HAP-1 (cell line): ENCODE measurements around the gene AKR1E2.

Source experiments
- DNase-seq, 2 experiments: peaks; one replicate each; pipeline ENCODE4 v3.0.0-alpha.2; 2016 to 2020; ENCODE audit warnings: low spot score in 2 of 2
- H3K27me3 ChIP-seq: fragments of 250-450 bp; sonication (Bioruptor Pico); 2 replicates; pipeline ENCODE4 v1.5.1; 2020; ENCODE audit warnings: low read depth, mild to moderate bottlenecking, moderate library complexity
- H3K36me3 ChIP-seq: fragments of 250-450 bp; sonication (Bioruptor Pico); replicated peaks from 2 replicates; pipeline ENCODE4 v1.5.1; 2020; ENCODE audit warnings: mild to moderate bottlenecking
- H3K4me1 ChIP-seq: fragments of 250-450 bp; sonication (Bioruptor Pico); 2 replicates; pipeline ENCODE4 v1.5.1; 2020; ENCODE audit warnings: mild to moderate bottlenecking
- H3K4me3 ChIP-seq: fragments of 250-450 bp; sonication (Bioruptor Pico); 2 replicates; pipeline ENCODE4 v1.5.1; 2020; ENCODE audit warnings: mild to moderate bottlenecking, moderate library complexity
- H3K9me3 ChIP-seq: fragments of 250-450 bp; sonication (Bioruptor Pico); 2 replicates; pipeline ENCODE4 v1.5.1; 2020; ENCODE audit warnings: mild to moderate bottlenecking, moderate library complexity
- in situ Hi-C: fragments of 300-500 bp; cut with MboI; formaldehyde crosslinking; loops from 3 replicates; pipeline ENCODE4 v1.14.3; 2020; ENCODE audit warnings: low sequenced_read_pairs, inconsistent platforms, mixed read lengths

AKR1E2 gene

DNA sequence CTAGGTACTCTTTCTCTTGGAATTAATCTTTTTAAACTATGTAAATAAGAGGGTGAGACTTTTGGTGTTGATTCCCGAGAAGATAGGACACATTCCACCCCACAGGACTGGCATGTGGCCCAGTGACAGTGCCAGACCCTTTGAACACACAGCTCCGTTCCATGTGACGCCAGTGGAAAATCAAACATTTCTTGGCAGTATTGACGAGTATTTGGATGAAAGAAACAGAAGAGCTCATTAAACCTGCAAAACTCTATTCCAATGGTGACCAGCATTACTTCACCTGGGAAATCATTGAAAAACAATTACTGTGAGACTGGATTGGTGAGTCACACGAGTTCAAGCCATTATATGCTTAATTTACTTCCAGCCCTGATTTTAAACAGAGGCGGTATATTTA is 25.8 kb downstream of the AKR1E2 start:
- peaks cover 7% of the 10 kb centered on the region; the same call in 1 of the 2 replicates for H3K4me1 ChIP-seq
- in situ Hi-C loops = no loop called here
- DNase-seq = no peak

DNA sequence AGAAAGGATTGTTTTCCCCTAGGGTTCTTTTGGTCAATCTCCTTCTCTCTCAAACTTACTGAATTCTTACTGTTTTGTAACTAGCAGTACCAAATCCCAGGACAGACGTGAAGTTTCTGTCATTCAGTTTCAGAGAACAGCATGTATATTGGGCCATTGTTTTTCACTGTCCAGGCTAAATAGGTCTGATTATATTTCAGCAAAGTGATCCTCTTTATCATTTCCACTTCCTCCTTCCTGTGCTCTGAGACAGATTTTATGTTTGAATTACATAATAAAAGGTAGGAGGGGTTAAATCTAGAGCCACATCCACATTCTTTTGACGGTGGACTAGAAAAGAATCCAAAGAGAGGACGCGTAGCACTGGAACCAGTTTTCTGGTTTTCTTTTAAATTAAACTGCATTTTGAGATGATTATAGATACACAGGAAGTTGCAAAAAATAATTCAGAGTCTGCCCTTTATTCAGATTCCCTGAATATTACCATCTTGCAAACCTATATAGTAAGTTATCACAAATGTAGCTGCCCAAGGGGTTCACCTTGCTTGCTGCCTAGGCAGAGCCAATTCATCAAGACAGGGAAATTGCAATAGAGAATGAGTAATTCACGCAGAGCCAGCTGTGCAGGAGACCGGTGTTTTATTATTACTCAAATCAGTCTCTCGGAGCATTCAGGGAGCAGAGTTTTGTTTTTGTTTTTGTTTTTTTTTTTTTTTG is 40.1 kb downstream of the AKR1E2 start:
- H3K36me3 ChIP-seq = no peaks in the 10 kb centered on the region
- H3K27me3 ChIP-seq = no peaks in the 10 kb centered on the region
- no peak overlapping the region for H3K4me3 ChIP-seq
- H3K4me1 ChIP-seq = no peaks in the 10 kb centered on the region
- in situ Hi-C loops = no loop called here
- H3K9me3 ChIP-seq = no peaks in the 10 kb centered on the region
- no peak for DNase-seq

More for the DNA sequence above, 25.8 kb downstream of the AKR1E2 start:
- no peaks in the 10 kb centered on the region for H3K9me3 ChIP-seq
- no peak overlapping the region for H3K4me3 ChIP-seq
- H3K27me3 ChIP-seq = no peaks in the 10 kb centered on the region
- no peaks in the 10 kb centered on the region for H3K36me3 ChIP-seq

DNA sequence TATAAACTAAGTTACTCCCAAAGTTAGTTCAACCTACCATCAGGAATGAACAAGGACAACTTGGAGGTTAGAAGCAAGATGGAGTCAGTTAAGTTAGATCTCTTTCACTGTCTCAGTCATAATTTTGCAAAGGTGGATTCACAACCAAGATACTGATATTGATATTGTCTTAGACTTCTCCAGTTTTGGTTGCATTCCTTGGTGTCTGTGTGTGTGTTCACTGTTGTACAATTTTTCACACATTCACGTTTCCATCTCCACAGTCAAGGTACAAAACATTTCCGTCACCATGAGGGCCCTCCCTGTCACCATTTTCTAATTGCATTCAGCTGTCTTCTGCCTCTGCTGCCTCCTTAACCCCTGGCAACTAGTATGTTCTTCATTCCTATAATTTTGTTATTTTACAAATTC is 41.1 kb downstream of the AKR1E2 start:
- Histone ChIP-seq H3K9me3 (no peaks in the 10 kb centered on the region), H3K4me3 (no peak overlapping the region), H3K27me3 (no peaks in the 10 kb centered on the region), H3K36me3 (no peaks in the 10 kb centered on the region), H3K4me1 (no peaks in the 10 kb centered on the region)
- in situ Hi-C loops = no loop called here
- no peak for DNase-seq

DNA sequence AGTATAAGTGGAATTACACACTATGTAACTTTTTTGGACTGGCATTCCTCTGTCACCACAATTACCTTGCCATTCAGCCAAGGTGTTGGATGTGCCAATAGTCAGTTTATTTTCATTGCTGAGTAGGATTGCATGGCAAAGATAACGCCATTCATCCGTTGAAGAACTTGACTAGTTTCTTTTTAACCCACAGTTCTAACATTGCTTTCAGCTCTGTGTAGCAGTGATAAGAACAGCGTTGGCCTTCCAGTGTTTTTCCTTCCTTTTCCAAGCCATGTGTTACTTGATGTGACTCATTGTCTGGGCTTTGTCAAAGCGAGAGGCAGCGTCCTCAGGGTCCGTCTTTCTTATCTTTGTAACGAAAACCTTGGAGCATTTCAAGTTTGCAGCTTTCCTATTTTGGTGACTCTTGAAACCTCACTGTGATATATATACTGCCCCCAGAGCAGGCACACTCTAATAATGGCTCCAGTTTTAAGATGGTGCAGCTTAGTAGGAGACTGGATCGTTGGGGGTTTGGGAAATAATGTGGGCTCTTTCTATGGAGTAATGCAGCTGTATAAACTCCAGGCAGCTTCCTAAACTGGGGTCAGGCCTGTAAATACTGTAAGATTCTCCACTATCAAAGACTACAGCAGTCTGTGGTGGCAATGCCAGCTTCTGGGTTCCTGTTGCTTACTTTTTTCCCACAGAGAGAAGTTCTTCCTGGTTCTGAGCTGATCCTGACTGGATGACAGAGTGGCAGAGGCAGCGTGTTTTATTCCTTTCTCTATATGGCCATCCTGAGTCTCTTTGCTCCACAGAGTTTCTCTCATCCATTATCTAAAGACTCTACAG is 41.7 kb downstream of the AKR1E2 start:
- Histone ChIP-seq H3K36me3 (no peaks in the 10 kb centered on the region), H3K4me3 (no peak overlapping the region), H3K9me3 (no peaks in the 10 kb centered on the region), H3K27me3 (no peaks in the 10 kb centered on the region), H3K4me1 (no peaks in the 10 kb centered on the region; the same call in 1 of the 2 replicates)
- no peak for DNase-seq
- in situ Hi-C loops = no loop called here

DNA sequence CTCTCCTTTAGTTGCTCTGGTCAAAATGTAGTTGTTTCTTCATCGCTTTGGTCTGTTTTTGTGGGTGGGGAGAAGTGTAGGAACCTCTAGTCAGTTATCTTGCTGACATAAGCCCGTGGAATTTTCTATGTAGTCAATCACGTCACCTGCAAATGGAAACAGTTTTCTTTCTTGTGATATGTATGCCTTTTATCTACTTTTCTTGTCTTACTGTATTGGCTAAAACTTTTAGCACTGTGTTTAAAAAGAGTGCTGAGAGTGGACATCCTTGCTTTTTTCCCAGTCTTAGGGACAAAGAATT is 42.3 kb downstream of the AKR1E2 start:
- no peaks in the 10 kb centered on the region for H3K27me3 ChIP-seq
- H3K9me3 ChIP-seq = no peaks in the 10 kb centered on the region
- H3K4me1 ChIP-seq = no peaks in the 10 kb centered on the region; the same call in 1 of the 2 replicates
- in situ Hi-C loops = no loop called here
- H3K4me3 ChIP-seq = no peak overlapping the region
- DNase-seq = no peak
- H3K36me3 ChIP-seq = no peaks in the 10 kb centered on the region

GRCh38 chr10:4882704-4883078 is 56.7 kb downstream of the AKR1E2 start:
- no peak for DNase-seq
- Histone ChIP-seq H3K9me3 (no peaks in the 10 kb centered on the region), H3K36me3 (no peaks in the 10 kb centered on the region), H3K4me1 (no peaks in the 10 kb centered on the region), H3K27me3 (no peaks in the 10 kb centered on the region), H3K4me3 (no peak overlapping the region)
- in situ Hi-C loops = no loop called here

DNA sequence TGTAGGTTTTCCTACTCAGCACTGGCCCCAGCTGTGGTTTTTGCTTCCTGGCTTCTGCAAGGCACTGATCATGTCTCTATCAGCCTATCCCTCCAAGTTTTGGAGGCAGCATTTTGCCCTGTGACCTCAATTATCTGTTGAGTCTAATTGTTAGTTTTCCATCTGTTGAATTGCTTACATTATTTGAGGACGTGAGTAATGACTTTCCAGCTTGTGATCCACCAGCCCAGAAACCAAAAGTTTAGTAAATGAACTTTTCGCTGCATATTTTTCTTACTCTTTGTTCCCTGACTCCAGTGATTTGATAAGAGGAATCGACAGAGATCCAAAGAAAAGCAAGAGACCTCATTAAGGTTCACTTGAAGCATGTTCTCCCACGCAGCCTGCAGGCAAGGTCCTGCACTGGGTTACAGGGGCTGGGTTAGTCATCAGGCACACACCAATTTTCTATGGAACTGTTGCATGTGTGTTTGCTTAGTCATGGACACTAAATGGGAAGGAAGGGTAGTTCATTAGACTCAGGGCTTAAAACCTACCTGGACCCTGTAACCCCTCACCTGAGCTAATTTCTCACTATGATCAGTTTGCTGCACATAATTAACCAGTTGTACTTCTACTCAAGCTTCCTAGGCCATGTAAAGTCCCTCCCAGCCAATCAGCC is 57.2 kb downstream of the AKR1E2 start:
- DNase-seq = no peak
- Histone ChIP-seq H3K4me1 (no peaks in the 10 kb centered on the region), H3K4me3 (no peak overlapping the region), H3K9me3 (no peaks in the 10 kb centered on the region), H3K27me3 (no peaks in the 10 kb centered on the region), H3K36me3 (no peaks in the 10 kb centered on the region)
- in situ Hi-C loops = no loop called here

DNA sequence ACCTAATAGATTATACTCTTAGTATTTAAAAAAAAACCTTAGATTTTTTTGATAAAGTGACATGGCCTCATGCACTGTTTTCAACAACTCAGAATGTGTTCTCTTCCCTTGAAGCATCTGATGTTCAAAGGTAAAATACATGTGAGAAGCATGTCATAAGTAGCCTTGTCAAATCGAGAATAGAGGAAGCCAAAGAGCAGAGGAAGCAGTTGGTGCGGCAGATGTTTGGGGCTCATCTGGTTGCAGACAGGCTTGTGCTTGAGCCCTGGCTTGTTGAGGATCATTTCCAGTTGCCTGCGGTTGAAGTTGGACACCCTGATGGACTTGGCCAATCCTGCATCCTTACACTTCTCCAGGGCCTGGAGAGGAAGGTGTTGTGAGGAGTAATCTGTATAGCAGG is 59.2 kb downstream of the AKR1E2 start:
- Histone ChIP-seq H3K4me3 (no peak overlapping the region), H3K4me1 (no peaks in the 10 kb centered on the region), H3K36me3 (no peaks in the 10 kb centered on the region), H3K27me3 (no peaks in the 10 kb centered on the region), H3K9me3 (no peaks in the 10 kb centered on the region)
- no peak for DNase-seq
- in situ Hi-C loops = no loop called here

DNA sequence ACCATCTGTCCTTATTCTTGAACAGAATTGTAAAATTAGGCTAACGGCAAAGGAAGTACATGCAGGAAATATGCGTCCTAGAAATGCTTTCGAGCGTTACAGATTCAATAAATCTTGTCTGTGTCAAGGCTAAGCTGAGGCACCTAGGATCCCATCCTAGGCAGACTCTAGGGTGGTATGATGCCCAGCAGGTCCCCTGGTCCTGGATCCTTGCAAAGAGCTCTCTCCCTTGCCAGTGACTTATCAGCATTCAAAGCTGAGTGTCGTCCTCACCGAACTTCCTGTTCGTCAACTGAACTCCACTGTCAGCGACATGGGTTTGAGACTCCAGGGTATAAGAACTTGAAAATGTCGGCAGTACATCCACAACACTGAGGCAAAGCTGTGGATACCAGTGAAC is 61.5 kb downstream of the AKR1E2 start:
- DNase-seq = no peak
- H3K4me1 ChIP-seq = no peaks in the 10 kb centered on the region
- H3K27me3 ChIP-seq = no peaks in the 10 kb centered on the region
- H3K9me3 ChIP-seq = no peaks in the 10 kb centered on the region
- in situ Hi-C loops = no loop called here
- no peak overlapping the region for H3K4me3 ChIP-seq
- no peaks in the 10 kb centered on the region for H3K36me3 ChIP-seq

- Histone ChIP-seq H3K9me3 (no peaks in the 10 kb centered on the region), H3K27me3 (no peaks in the 10 kb centered on the region), H3K4me3 (no peak overlapping the region), H3K4me1 (no peaks in the 10 kb centered on the region), H3K36me3 (no peaks in the 10 kb centered on the region)
- in situ Hi-C loops = no loop called here
- no peak for DNase-seq
Observed at GRCh38 chr10:4888236-4888635, 62.2 kb downstream of the AKR1E2 start.

GRCh38 chr10:4889959-4890358 is 64.0 kb downstream of the AKR1E2 start:
- in situ Hi-C loops = no loop called here

GRCh38 chr10:4892681-4893080 is 66.7 kb downstream of the AKR1E2 start:
- no peak overlapping the region for H3K4me3 ChIP-seq
- no peaks in the 10 kb centered on the region for H3K9me3 ChIP-seq
- no peak for DNase-seq
- H3K36me3 ChIP-seq = no peaks in the 10 kb centered on the region
- H3K27me3 ChIP-seq = no peaks in the 10 kb centered on the region
- in situ Hi-C loops = no loop called here
- no peaks in the 10 kb centered on the region for H3K4me1 ChIP-seq

More at GRCh38 chr10:4889959-4890358, 64.0 kb downstream of the AKR1E2 start:
- no peaks in the 10 kb centered on the region for H3K9me3 ChIP-seq
- DNase-seq = no peak
- no peaks in the 10 kb centered on the region for H3K4me1 ChIP-seq
- no peaks in the 10 kb centered on the region for H3K27me3 ChIP-seq
- H3K36me3 ChIP-seq = no peaks in the 10 kb centered on the region
- no peak overlapping the region for H3K4me3 ChIP-seq

DNA sequence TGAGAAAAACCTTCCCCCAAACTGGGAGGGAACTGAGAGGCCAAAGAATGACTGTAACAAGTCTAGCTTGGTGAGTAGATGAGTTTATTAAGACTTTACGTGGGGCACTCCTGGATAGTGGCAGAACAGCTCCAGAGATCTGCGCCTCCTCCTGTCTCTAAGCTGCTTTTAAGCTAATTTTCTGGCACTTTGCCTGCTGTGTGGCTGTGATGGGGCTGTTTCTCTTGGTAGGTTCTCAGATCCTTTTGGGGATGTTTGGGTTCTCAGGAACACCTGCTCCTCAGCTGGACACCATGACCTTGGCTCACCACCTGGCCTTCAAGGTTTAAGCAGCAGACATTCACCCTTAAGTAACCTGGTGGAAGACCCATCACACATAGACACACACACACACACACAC is 68.3 kb downstream of the AKR1E2 start:
- Histone ChIP-seq H3K4me1 (no peaks in the 10 kb centered on the region), H3K9me3 (no peaks in the 10 kb centered on the region), H3K4me3 (no peak overlapping the region), H3K36me3 (no peaks in the 10 kb centered on the region), H3K27me3 (no peaks in the 10 kb centered on the region)
- in situ Hi-C loops = no loop called here
- DNase-seq = no peak
